A673 (cell line): ENCODE measurements around the gene EXOC5.

Source experiments
- EZH2 ChIP-seq: fragments of 200-600 bp; sonication (generic); IDR thresholded peaks from 2 replicates; pipeline ENCODE4 v1.6.1; 2017; ENCODE audit warnings: borderline replicate concordance, low read depth, mild to moderate bottlenecking, mixed read lengths, antibody characterized with exemption, low read length; ENCODE audit not compliant: poor library complexity, severe bottlenecking
- TF ChIP-seq, protein P1 (sequence below): fragments of 300-800, 200-600 bp; sonication (generic); conservative IDR thresholded peaks from 2 replicates; pipeline ENCODE4 v1.5.1; 2017; ENCODE audit warnings: low read depth, mild to moderate bottlenecking, antibody characterized with exemption, low read length, moderate library complexity, mixed read lengths

DNA sequence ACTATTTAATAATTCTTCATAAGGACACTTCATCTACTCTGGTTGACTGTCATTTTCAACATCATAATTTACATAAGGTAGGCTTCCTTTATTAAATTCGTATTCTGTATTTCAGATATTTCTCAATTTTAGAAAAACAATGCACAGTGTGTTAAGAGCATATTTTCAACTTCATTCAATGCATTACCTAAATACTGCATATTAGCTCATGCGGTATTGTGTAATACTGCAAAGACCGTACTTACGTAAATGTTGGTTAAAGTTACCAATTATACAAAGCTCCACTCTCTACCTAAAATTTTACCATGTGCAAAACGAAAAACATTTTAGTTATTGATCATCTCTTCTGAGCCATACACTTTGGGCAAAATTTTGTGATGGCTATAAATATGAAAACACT is 62.8 kb downstream of the EXOC5 start:
- TF ChIP-seq, protein P1, sequence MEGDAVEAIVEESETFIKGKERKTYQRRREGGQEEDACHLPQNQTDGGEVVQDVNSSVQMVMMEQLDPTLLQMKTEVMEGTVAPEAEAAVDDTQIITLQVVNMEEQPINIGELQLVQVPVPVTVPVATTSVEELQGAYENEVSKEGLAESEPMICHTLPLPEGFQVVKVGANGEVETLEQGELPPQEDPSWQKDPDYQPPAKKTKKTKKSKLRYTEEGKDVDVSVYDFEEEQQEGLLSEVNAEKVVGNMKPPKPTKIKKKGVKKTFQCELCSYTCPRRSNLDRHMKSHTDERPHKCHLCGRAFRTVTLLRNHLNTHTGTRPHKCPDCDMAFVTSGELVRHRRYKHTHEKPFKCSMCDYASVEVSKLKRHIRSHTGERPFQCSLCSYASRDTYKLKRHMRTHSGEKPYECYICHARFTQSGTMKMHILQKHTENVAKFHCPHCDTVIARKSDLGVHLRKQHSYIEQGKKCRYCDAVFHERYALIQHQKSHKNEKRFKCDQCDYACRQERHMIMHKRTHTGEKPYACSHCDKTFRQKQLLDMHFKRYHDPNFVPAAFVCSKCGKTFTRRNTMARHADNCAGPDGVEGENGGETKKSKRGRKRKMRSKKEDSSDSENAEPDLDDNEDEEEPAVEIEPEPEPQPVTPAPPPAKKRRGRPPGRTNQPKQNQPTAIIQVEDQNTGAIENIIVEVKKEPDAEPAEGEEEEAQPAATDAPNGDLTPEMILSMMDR, result no peak
- TF ChIP-seq EZH2, result no peak
